Retinal pigment epithelial cell (primary cell): ENCODE results near the gene LCN10.
"Not testable (repeated sequence)": the region's sequence is repeated elsewhere in the genome, so short reads cannot be mapped to it uniquely, and the experiment has no call there.

ENCODE experiments used
- DNase-seq: peaks from one replicate; pipeline ENCODE4 v3.0.0-alpha.2; 2010; ENCODE audit warnings: low read depth
- H3K4me3 ChIP-seq: 2 replicates; pipeline ENCODE4 v1.5.1; 2011; ENCODE audit warnings: mild to moderate bottlenecking, low read length, control low read depth, moderate library complexity
- TF ChIP-seq, protein P1 (sequence below): conservative IDR thresholded peaks from 2 replicates; pipeline ENCODE4 v1.5.1; 2011; ENCODE audit warnings: low read depth, low read length, control low read depth, inconsistent platforms

The LCN10 gene

DNA sequence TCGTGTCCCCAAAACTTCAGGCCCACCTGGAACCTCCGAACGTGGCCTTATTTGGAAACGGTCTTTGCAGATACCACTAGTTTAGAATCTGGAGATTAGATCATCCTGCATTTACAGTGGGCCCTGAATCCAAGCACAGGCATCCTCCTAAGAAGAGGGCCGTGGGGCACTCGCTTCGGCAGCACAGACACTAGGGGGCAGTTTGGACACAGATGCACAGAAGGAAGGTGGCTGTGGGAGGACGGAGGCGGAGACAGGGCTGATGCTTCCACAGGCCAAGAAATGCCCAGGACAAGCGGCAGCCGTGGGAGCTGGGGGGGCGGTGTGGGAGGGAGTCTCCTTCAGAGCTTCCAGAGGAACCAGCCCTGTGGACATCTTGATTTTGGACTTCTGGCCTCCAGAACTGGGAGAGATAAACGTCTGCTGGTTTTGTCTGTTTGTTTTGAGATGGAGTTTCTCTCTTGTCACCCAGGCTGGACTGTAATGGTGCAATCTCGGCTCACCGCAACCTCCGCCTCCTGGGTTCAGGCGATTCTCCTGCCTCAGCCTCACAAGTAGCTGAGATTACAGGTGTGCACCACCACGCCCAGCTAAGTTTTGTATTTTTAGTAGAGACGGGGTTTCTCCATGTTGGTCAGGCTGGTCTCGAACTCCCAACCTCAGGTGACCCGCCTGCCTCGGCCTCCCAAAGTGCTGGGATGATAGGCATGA is 18.2 kb upstream of the LCN10 start:
- not testable (repeated sequence) for DNase-seq, H3K4me3 ChIP-seq
- TF ChIP-seq, protein P1, sequence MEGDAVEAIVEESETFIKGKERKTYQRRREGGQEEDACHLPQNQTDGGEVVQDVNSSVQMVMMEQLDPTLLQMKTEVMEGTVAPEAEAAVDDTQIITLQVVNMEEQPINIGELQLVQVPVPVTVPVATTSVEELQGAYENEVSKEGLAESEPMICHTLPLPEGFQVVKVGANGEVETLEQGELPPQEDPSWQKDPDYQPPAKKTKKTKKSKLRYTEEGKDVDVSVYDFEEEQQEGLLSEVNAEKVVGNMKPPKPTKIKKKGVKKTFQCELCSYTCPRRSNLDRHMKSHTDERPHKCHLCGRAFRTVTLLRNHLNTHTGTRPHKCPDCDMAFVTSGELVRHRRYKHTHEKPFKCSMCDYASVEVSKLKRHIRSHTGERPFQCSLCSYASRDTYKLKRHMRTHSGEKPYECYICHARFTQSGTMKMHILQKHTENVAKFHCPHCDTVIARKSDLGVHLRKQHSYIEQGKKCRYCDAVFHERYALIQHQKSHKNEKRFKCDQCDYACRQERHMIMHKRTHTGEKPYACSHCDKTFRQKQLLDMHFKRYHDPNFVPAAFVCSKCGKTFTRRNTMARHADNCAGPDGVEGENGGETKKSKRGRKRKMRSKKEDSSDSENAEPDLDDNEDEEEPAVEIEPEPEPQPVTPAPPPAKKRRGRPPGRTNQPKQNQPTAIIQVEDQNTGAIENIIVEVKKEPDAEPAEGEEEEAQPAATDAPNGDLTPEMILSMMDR, result peak; percentile 81

DNA sequence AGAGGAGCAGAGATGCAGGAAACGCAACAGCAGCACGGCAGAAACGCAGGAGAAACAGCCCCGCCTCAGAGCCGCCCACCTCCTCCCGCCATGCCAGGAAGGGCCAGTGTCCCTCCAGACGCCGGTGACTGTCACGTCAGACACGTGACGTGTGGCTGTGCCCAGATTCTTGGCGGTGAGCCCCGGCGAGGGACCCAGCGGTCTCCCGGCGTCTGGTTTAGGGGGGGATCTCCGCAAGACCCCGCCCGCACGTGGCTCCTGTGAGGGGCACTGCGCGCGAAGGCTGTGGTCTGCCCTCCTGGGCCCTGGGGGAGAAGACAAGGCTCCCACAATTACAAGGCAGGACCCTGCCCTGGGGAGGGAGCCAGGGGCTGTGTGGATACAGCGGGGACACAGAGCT is 17.7 kb upstream of the LCN10 start:
- H3K4me3 ChIP-seq, result no peak overlapping the region
- TF ChIP-seq, protein P1, result no peak
- no peak for DNase-seq

DNA sequence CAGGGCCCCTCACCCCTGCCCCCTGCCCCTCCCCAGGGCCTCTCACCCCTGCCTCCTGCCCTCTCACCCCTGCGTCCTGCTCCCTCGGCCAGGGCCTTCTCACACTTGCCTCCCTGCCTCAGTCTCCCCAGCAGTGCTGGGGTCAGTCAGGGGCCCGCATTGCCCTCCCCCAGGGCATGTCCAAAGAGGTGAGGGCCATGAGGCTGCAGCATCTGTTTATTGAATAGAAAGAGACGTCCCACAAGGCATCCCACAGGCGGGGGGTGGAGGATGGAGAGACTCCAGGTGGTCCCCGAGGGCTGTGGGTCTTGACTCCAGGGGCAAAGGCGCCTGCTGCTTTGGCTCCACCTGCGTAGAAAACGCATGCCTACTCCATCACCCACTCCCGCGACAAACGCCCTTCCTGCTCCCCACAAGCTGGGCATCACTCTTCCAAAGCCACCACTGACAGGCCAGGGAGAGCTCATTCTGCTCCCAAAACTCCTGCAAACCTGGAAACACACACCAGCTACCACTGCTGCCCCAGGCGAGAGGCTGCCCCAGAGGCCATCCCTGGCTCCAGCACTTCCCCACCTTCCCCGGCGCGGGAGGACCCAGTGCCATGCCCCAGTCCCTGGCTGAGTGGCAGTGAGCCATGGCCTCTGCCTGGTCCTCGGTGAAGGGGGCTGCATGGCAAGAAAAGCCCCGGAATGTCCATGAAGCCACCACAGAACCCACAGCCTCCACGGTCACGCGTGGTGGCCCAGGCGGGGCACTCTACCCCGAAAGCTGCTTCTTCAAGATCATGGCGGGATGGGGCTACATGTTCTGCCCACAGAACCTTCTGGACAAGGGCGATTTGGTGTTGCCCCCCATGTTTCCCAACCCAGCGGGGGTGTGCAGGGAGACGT is 16.9 kb upstream of the LCN10 start:
- TF ChIP-seq, protein P1, result no peak
- no peak overlapping the region for H3K4me3 ChIP-seq
- DNase-seq, result no peak

DNA sequence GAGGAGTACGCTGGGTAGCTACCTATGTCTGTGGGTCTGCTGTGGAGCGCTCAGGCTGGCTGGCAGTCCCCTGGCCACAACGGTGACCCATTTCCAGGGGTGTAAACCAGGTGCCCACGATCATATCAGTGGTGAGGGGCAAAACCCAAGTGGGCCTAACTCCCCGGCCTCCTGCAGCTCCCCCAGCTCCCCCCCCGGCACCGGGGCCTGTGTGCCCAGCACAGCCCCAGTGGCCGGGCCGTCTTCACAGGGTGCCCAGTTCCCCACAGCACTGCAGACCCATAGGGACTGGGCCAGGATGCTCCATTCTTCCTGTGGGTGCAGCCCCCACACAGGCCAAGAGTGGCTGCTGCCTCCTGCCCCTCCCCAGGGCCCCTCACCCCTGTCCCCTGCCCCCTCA is 16.3 kb upstream of the LCN10 start:
- TF ChIP-seq, protein P1, result no peak
- H3K4me3 ChIP-seq, result no peak overlapping the region
- no peak for DNase-seq

DNA sequence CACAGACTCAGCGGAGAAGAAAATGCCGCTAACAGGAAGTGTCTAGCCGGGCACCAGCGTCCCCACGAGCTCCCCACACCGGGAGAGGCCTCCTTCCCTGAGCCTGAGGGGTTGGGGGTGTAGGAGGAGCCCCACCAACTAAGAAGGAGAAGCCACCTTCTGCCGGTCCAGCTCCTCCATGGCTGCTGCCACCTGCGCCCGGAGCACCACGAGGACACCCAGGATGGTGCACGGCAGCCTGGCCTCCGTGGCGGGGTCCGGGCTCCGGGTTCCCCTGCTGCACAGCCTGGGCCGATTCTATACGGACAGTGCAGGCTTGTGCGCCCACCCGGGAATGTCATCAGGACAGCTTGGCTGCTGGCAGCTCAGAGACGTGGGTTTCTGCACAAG is 15.0 kb upstream of the LCN10 start:
- DNase-seq, result no peak
- TF ChIP-seq, protein P1, result no peak
- H3K4me3 ChIP-seq, result no peak overlapping the region

DNA sequence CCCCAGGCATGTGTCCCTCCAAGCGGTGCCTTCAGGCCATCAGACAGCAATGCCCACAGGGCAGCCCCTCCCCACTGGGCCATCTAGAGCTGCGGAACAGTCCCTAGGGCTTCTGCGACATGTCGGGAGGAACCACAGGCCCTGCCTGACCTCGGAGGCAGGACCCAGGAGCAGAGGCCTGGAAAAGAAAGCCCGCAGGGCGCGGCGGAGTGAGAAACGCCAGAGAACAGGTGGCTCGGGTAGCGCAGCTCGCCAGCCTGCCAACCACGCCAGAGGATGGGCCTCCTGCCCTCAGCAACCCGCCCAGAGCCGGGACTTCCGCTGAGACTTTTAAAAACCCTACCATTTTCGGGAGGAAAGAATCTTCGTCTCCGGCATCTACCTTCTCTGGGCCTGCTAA is 14.6 kb upstream of the LCN10 start:
- no peak overlapping the region for H3K4me3 ChIP-seq
- no peak for DNase-seq
- TF ChIP-seq, protein P1, result no peak

DNA sequence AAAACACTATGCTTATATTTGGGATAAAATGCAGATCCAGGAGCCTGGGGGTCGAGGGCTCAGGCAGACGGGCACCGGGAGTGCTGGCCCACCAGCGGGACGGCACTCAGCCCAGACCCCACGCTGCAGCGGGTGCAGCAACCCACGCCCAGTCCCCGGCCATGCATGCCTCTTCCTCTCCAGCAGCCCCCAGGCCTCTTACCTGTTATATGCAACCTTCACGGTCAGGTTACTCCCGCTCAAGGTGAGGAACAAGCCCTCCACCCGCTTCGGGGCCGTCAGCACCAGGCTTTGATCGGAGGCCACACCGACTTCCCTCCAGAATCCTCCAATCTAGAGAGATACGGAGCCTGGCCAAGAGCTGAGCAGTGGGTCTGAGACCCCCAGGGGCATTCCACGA is 14.1 kb upstream of the LCN10 start:
- TF ChIP-seq, protein P1, result no peak
- no peak overlapping the region for H3K4me3 ChIP-seq
- DNase-seq, result no peak
